ENCODE results near the gene PTGS1.

DNA sequence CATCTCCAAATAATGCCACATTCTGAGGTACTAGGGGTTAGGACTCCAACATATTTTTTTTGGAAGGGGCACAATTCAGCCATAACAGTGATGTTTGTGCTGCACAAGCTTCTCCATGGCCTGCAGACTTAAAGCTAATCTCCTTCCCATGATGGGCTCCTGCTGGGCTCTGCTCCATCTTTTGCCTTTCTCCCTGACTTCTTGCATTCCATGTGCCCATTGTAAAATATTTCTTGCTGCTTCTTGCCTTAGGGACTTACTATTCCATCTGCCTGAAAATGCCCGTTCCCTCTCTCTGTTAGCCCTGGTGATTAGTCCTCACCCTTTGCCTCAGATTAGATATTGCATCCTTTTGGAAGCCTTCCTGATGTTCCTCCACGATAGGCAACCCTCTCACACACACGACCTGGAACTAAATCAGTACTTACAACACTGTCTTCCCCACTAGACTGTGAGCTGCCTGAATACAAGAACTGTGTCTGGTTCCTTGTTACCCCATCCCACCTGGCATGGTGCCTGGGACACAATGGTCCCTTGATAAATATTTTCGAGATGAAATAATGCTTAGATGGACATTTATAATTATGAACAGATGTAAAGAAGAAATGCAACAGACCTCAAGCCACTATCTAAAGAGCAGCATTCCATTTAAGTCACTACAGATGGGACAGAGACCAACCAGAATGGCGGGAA lies 73.4 kb downstream of the PTGS1 start:
- TF ChIP-seq, protein P1, sequence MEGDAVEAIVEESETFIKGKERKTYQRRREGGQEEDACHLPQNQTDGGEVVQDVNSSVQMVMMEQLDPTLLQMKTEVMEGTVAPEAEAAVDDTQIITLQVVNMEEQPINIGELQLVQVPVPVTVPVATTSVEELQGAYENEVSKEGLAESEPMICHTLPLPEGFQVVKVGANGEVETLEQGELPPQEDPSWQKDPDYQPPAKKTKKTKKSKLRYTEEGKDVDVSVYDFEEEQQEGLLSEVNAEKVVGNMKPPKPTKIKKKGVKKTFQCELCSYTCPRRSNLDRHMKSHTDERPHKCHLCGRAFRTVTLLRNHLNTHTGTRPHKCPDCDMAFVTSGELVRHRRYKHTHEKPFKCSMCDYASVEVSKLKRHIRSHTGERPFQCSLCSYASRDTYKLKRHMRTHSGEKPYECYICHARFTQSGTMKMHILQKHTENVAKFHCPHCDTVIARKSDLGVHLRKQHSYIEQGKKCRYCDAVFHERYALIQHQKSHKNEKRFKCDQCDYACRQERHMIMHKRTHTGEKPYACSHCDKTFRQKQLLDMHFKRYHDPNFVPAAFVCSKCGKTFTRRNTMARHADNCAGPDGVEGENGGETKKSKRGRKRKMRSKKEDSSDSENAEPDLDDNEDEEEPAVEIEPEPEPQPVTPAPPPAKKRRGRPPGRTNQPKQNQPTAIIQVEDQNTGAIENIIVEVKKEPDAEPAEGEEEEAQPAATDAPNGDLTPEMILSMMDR (IDR thresholded peaks at IDR 0.05) = no peak
- TF ChIP-seq ZFX (IDR thresholded peaks at IDR 0.05; ENCODE audit: borderline replicate concordance) = no peak

All from 22Rv1 (cell line).